Measurements from ENCODE around the gene SLC25A10. TPM values are rescaled to one million over a fixed set of nuclear protein-coding genes. Genes with fewer than 3 reads are reported as not detected.

SLC25A10 gene
- total RNA-seq, 1 experiment from 2014 or later, result 105 TPM

- in situ Hi-C loops (cut with HindIII; ENCODE audit: low pct_unique_long_range_greater_than_20kb, low sequenced_read_pairs), result no loop called here
- DNase-seq (ENCODE audit: low read depth), result no peak
Observed at GRCh38 chr17:81684442-81684911, 27.6 kb upstream of the SLC25A10 start.

- DNase-seq (ENCODE audit: low read depth), result peak; percentile 49
- in situ Hi-C loops (cut with HindIII; ENCODE audit: low pct_unique_long_range_greater_than_20kb, low sequenced_read_pairs), result no loop called here
Observed at GRCh38 chr17:81685108-81685507, 27.0 kb upstream of the SLC25A10 start.

- in situ Hi-C loops (cut with HindIII; ENCODE audit: low pct_unique_long_range_greater_than_20kb, low sequenced_read_pairs), result no loop called here
Observed at GRCh38 chr17:81686614-81687013, 25.5 kb upstream of the SLC25A10 start.

GRCh38 chr17:81687770-81688541 is 24.1 kb upstream of the SLC25A10 start:
- in situ Hi-C loops (cut with HindIII; ENCODE audit: low pct_unique_long_range_greater_than_20kb, low sequenced_read_pairs), result no loop called here
- DNase-seq (ENCODE audit: low read depth), result no peak

More at GRCh38 chr17:81686614-81687013, 25.5 kb upstream of the SLC25A10 start:
- no peak for DNase-seq (ENCODE audit: low read depth)

- DNase-seq (ENCODE audit: low read depth), result no peak
- in situ Hi-C loops (cut with HindIII; ENCODE audit: low pct_unique_long_range_greater_than_20kb, low sequenced_read_pairs), result no loop called here
Observed at GRCh38 chr17:81688616-81689015, 23.5 kb upstream of the SLC25A10 start.

- in situ Hi-C loops (cut with HindIII; ENCODE audit: low pct_unique_long_range_greater_than_20kb, low sequenced_read_pairs), result no loop called here
Observed at GRCh38 chr17:81690066-81690465, 22.0 kb upstream of the SLC25A10 start.

GRCh38 chr17:81690549-81690948 is 21.5 kb upstream of the SLC25A10 start:
- no peak for DNase-seq (ENCODE audit: low read depth)
- in situ Hi-C loops (cut with HindIII; ENCODE audit: low pct_unique_long_range_greater_than_20kb, low sequenced_read_pairs), result no loop called here

More at GRCh38 chr17:81690066-81690465, 22.0 kb upstream of the SLC25A10 start:
- no peak for DNase-seq (ENCODE audit: low read depth)

GRCh38 chr17:81691196-81691595 is 20.9 kb upstream of the SLC25A10 start:
- no peak for DNase-seq (ENCODE audit: low read depth)
- in situ Hi-C loops (cut with HindIII; ENCODE audit: low pct_unique_long_range_greater_than_20kb, low sequenced_read_pairs), result no loop called here

- in situ Hi-C loops (cut with HindIII; ENCODE audit: low pct_unique_long_range_greater_than_20kb, low sequenced_read_pairs), result no loop called here
- DNase-seq (ENCODE audit: low read depth), result no peak
Observed at GRCh38 chr17:81691608-81692007, 20.5 kb upstream of the SLC25A10 start.

GRCh38 chr17:81693509-81694210 is 18.4 kb upstream of the SLC25A10 start:
- in situ Hi-C loops (cut with HindIII; ENCODE audit: low pct_unique_long_range_greater_than_20kb, low sequenced_read_pairs), result no loop called here
- DNase-seq (ENCODE audit: low read depth), result no peak

- no peak for DNase-seq (ENCODE audit: low read depth)
- in situ Hi-C loops (cut with HindIII; ENCODE audit: low pct_unique_long_range_greater_than_20kb, low sequenced_read_pairs), result no loop called here
Observed at GRCh38 chr17:81694810-81695209, 17.3 kb upstream of the SLC25A10 start.

GRCh38 chr17:81695211-81695610 is 16.9 kb upstream of the SLC25A10 start:
- in situ Hi-C loops (cut with HindIII; ENCODE audit: low pct_unique_long_range_greater_than_20kb, low sequenced_read_pairs), result no loop called here
- no peak for DNase-seq (ENCODE audit: low read depth)

GRCh38 chr17:81695801-81696200 is 16.3 kb upstream of the SLC25A10 start:
- no peak for DNase-seq (ENCODE audit: low read depth)

GRCh38 chr17:81696218-81696941 is 15.7 kb upstream of the SLC25A10 start:
- DNase-seq (ENCODE audit: low read depth), result no peak
- in situ Hi-C loops (cut with HindIII; ENCODE audit: low pct_unique_long_range_greater_than_20kb, low sequenced_read_pairs), result no loop called here

More at GRCh38 chr17:81695801-81696200, 16.3 kb upstream of the SLC25A10 start:
- in situ Hi-C loops (cut with HindIII; ENCODE audit: low pct_unique_long_range_greater_than_20kb, low sequenced_read_pairs), result no loop called here

- in situ Hi-C loops (cut with HindIII; ENCODE audit: low pct_unique_long_range_greater_than_20kb, low sequenced_read_pairs), result no loop called here
Observed at GRCh38 chr17:81697261-81698044, 14.6 kb upstream of the SLC25A10 start.

GRCh38 chr17:81700353-81701287 is 11.5 kb upstream of the SLC25A10 start:
- DNase-seq (ENCODE audit: low read depth), result no peak
- in situ Hi-C loops (cut with HindIII; ENCODE audit: low pct_unique_long_range_greater_than_20kb, low sequenced_read_pairs), result no loop called here

More at GRCh38 chr17:81697261-81698044, 14.6 kb upstream of the SLC25A10 start:
- DNase-seq (ENCODE audit: low read depth), result no peak
